ENCODE data around the gene SNAPIN. TPM values are rescaled to one million over a fixed set of nuclear protein-coding genes. Genes with fewer than 3 reads are reported as not detected.

The SNAPIN gene
- total and polyA plus RNA-seq, 8 donors = 34.5 to 44.1 (median 38.4) TPM

GRCh38 chr1:153610334-153610733 lies 48.2 kb upstream of the SNAPIN start:
- no peak for DNase-seq
- H3K36me3 ChIP-seq = peaks cover 0 to 17% of the 10 kb centered on the region in 2 donors
- H3K9me3 ChIP-seq = no peaks in the 10 kb centered on the region
- intact Hi-C loops (cut with DNase I) = no loop called here
- peaks cover 33 to 35% of the 10 kb centered on the region in 2 donors for H3K4me1 ChIP-seq
- peak overlapping the region in 1 of 2 donors; percentile 51 for H3K4me3 ChIP-seq
- peak overlapping the region; percentile 82 to 88 for H3K27ac ChIP-seq
- ATAC-seq = no peak
- TF ChIP-seq, protein P1, sequence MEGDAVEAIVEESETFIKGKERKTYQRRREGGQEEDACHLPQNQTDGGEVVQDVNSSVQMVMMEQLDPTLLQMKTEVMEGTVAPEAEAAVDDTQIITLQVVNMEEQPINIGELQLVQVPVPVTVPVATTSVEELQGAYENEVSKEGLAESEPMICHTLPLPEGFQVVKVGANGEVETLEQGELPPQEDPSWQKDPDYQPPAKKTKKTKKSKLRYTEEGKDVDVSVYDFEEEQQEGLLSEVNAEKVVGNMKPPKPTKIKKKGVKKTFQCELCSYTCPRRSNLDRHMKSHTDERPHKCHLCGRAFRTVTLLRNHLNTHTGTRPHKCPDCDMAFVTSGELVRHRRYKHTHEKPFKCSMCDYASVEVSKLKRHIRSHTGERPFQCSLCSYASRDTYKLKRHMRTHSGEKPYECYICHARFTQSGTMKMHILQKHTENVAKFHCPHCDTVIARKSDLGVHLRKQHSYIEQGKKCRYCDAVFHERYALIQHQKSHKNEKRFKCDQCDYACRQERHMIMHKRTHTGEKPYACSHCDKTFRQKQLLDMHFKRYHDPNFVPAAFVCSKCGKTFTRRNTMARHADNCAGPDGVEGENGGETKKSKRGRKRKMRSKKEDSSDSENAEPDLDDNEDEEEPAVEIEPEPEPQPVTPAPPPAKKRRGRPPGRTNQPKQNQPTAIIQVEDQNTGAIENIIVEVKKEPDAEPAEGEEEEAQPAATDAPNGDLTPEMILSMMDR (IDR thresholded peaks at IDR 0.05) = no peak
- H3K27me3 ChIP-seq = no peaks in the 10 kb centered on the region

- no peak for ATAC-seq
- no peak for DNase-seq
- no peaks in the 10 kb centered on the region for H3K9me3 ChIP-seq
- peaks cover 0 to 17% of the 10 kb centered on the region in 2 donors for H3K36me3 ChIP-seq
- H3K27me3 ChIP-seq = no peaks in the 10 kb centered on the region
- TF ChIP-seq, protein P1 (IDR thresholded peaks at IDR 0.05) = no peak
- intact Hi-C loops (cut with DNase I) = no loop called here
- H3K4me3 ChIP-seq = peak overlapping the region in 1 of 2 donors; percentile 51
- peak overlapping the region; percentile 82 to 88 for H3K27ac ChIP-seq
- H3K4me1 ChIP-seq = peaks cover 33 to 39% of the 10 kb centered on the region in 2 donors
These were observed 47.6 kb upstream of the SNAPIN start for GRCh38 chr1:153610811-153611301.

DNA sequence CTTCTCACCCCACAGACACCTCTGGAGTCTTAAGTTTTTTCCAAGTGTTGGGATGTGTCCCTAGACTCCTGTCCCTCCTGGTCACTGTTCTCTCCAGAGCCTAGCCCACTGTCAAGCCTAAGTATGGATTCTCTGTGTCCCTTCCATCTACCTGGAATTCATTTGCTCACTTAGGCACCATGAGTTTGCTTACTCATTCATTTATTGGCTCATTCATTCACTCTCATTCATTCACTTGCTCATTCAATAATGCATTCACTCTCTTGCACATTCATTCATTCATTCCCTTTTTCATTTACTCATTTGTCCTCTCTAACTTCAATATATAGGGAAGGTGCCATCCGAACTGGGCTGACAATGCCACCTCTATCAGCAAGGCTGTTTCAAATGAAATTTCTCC lies 47.1 kb upstream of the SNAPIN start:
- peaks cover 33 to 44% of the 10 kb centered on the region in 2 donors for H3K4me1 ChIP-seq
- H3K9me3 ChIP-seq = no peaks in the 10 kb centered on the region
- peak overlapping the region in 1 of 2 donors; percentile 82 for H3K27ac ChIP-seq
- peak overlapping the region in 1 of 2 donors; percentile 51 for H3K4me3 ChIP-seq
- intact Hi-C loops (cut with DNase I) = no loop called here
- peaks cover 0 to 14% of the 10 kb centered on the region in 2 donors for H3K36me3 ChIP-seq
- H3K27me3 ChIP-seq = no peaks in the 10 kb centered on the region
- no peak for DNase-seq
- TF ChIP-seq, protein P1 (IDR thresholded peaks at IDR 0.05) = no peak
- no peak for ATAC-seq

- peak overlapping the region; percentile 46 to 51 for H3K4me3 ChIP-seq
- no peaks in the 10 kb centered on the region for H3K27me3 ChIP-seq
- TF ChIP-seq, protein P1 (IDR thresholded peaks at IDR 0.05) = no peak
- DNase-seq = peak in 1 of 4 donors; percentile 27
- H3K9me3 ChIP-seq = no peaks in the 10 kb centered on the region
- peak overlapping the region; percentile 75 to 86 for H3K27ac ChIP-seq
- intact Hi-C loops (cut with DNase I) = no loop called here
- peak; percentile 2 for ATAC-seq
- peaks cover 36 to 47% of the 10 kb centered on the region in 2 donors for H3K4me1 ChIP-seq
- peaks cover 0 to 6% of the 10 kb centered on the region in 2 donors for H3K36me3 ChIP-seq
These were observed 46.3 kb upstream of the SNAPIN start for GRCh38 chr1:153612111-153612754.

GRCh38 chr1:153612755-153613331 lies 45.7 kb upstream of the SNAPIN start, which contains the start of gene S100A16:
TSS of gene S100A16 (minus strand) at chr1:153613137. CDS start at chr1:153608151, 4,986 bp downstream.
- Histone ChIP-seq H3K4me3 (peak within 1 kb of the TSS; percentile 46 to 51), H3K4me1 (peaks cover 39 to 48% of the 10 kb centered on the region in 2 donors), H3K9me3 (no peaks in the 10 kb centered on the region), H3K27me3 (no peaks in the 10 kb centered on the region), H3K27ac (peak within 1 kb of the TSS; percentile 75 to 86), H3K36me3 (no peaks in the 10 kb centered on the region)
- peak in 3 of 4 donors; percentile 82 to 92 (median 84) for DNase-seq
- intact Hi-C loops (cut with DNase I) = no loop called here
- ATAC-seq = peak; percentile 70
- TF ChIP-seq, protein P1 (IDR thresholded peaks at IDR 0.05) = no peak

All from left lung (tissue), 10 donors.